Neuron (in vitro differentiated cells): ENCODE measurements around the gene ARHGAP22.
"Not testable (repeated sequence)": the region's sequence is repeated elsewhere in the genome, so short reads cannot be mapped to it uniquely, and the experiment has no call there.

Source experiments
- H2AFZ ChIP-seq: one replicate; pipeline ENCODE4 v1.6.1; 2013; ENCODE audit warnings: low read depth, mild to moderate bottlenecking, inconsistent platforms, low read length, moderate library complexity
- H3K27me3 ChIP-seq: one replicate; pipeline ENCODE4 v1.6.1; 2013; ENCODE audit warnings: low read length; ENCODE audit not compliant: insufficient read depth
- H3K36me3 ChIP-seq: one replicate; pipeline ENCODE4 v1.6.1; 2013; ENCODE audit warnings: low read length; ENCODE audit not compliant: insufficient read depth
- H3K4me1 ChIP-seq: one replicate; pipeline ENCODE4 v1.6.1; 2013; ENCODE audit warnings: low read length; ENCODE audit not compliant: insufficient read depth
- H3K4me3 ChIP-seq: 2 replicates; pipeline ENCODE4 v1.5.1; 2013; ENCODE audit warnings: mild to moderate bottlenecking, low read length, moderate library complexity
- H3K9me3 ChIP-seq: one replicate; pipeline ENCODE4 v1.6.1; 2013; ENCODE audit warnings: low read length

ARHGAP22 gene, protein sequence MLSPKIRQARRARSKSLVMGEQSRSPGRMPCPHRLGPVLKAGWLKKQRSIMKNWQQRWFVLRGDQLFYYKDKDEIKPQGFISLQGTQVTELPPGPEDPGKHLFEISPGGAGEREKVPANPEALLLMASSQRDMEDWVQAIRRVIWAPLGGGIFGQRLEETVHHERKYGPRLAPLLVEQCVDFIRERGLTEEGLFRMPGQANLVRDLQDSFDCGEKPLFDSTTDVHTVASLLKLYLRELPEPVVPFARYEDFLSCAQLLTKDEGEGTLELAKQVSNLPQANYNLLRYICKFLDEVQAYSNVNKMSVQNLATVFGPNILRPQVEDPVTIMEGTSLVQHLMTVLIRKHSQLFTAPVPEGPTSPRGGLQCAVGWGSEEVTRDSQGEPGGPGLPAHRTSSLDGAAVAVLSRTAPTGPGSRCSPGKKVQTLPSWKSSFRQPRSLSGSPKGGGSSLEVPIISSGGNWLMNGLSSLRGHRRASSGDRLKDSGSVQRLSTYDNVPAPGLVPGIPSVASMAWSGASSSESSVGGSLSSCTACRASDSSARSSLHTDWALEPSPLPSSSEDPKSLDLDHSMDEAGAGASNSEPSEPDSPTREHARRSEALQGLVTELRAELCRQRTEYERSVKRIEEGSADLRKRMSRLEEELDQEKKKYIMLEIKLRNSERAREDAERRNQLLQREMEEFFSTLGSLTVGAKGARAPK

DNA sequence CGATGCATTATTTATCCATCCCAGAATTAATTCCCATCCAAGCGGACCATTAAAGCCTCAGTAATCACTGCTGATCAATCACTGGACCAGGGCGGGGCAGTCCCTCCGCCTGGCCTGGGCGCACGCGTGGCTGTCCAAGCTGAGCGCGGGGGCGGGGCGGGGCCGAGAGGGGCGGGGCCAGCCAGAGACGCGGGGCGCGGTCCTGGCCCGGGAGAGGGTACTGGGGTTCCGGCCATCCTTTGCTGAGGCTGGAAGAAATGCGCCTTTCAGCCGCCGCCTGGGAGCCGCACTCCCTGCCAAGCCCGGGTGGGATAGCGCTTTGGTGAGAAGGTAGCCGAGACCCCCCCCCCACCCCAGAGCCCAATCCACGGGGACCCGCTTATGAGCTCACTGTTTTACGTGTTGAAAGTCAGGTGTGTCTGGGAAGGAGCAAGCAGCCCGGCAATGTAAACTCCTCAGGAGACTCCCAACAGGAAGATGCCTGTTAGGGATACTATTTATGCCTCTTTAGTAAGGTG lies at the start of gene ARHGAP22:
Gene ARHGAP22 (minus strand): TSS at position 83 of the 518 bp plus-strand sequence. CDS start 277 bp downstream, outside the sequence.
- Histone ChIP-seq H3K4me1 (no peaks in the 10 kb centered on the region), H2AFZ (no peak within 1 kb of the TSS), H3K4me3 (no peak within 1 kb of the TSS), H3K36me3 (no peaks in the 10 kb centered on the region), H3K9me3 (no peaks in the 10 kb centered on the region), H3K27me3 (peaks cover 19% of the 10 kb centered on the region)

DNA sequence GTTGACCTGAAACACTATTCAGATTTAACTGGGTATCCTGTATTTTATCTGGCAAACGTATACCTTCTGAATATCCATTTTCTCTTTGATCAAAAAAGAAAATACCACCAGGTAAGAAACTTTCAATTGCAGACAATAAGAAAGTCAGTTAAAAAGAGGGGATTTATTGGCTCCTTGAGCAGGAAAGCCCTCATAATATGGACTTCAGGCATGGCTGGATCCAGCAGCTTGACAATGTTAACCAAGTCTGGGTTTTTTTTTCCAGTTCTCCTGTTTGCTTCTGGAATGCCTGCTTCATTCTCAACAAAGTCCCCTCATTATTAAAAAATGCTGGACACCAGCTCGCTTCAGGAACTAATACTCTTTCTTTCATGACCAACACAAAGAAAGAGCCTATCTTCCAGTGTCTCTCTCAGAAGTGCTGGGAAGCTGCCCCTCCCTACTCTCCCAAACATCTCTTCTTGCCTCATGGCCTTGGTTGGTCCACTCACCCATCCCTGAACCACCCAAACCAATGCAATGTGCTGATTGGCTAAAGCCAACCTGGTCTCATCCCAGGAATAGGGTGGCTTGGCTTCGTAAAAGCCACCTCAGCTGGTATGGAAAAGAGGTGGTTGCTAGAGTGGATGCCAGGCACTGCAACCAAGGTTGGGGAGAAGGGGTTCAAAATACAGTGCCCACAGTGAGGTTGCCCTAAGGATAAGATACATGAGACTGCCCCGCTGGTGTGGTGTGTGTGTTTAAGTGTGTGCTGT lies 49.2 kb upstream of the ARHGAP22 start:
- H3K9me3 ChIP-seq, result no peaks in the 10 kb centered on the region
- H3K4me3 ChIP-seq, result no peak overlapping the region
- H3K27me3 ChIP-seq, result no peaks in the 10 kb centered on the region
- H3K4me1 ChIP-seq, result peaks cover 2% of the 10 kb centered on the region
- H2AFZ ChIP-seq, result no peak overlapping the region
- no peaks in the 10 kb centered on the region for H3K36me3 ChIP-seq

- H2AFZ ChIP-seq, result no peak overlapping the region
- H3K9me3 ChIP-seq, result no peaks in the 10 kb centered on the region
- no peaks in the 10 kb centered on the region for H3K27me3 ChIP-seq
- H3K4me1 ChIP-seq, result peaks cover 2% of the 10 kb centered on the region
- H3K4me3 ChIP-seq, result no peak overlapping the region
- no peaks in the 10 kb centered on the region for H3K36me3 ChIP-seq
Observed at GRCh38 chr10:48653347-48653746, 48.5 kb upstream of the ARHGAP22 start.

- Histone ChIP-seq H3K27me3 (no peaks in the 10 kb centered on the region), H3K4me3 (no peak overlapping the region), H3K36me3 (no peaks in the 10 kb centered on the region), H3K9me3 (no peaks in the 10 kb centered on the region), H2AFZ (no peak overlapping the region), H3K4me1 (peaks cover 2% of the 10 kb centered on the region)
Observed at GRCh38 chr10:48652344-48652743, 47.5 kb upstream of the ARHGAP22 start.

- H3K4me3 ChIP-seq, result no peak overlapping the region
- H3K27me3 ChIP-seq, result no peaks in the 10 kb centered on the region
- no peaks in the 10 kb centered on the region for H3K9me3 ChIP-seq
Observed at GRCh38 chr10:48651839-48652238, 47.0 kb upstream of the ARHGAP22 start.

DNA sequence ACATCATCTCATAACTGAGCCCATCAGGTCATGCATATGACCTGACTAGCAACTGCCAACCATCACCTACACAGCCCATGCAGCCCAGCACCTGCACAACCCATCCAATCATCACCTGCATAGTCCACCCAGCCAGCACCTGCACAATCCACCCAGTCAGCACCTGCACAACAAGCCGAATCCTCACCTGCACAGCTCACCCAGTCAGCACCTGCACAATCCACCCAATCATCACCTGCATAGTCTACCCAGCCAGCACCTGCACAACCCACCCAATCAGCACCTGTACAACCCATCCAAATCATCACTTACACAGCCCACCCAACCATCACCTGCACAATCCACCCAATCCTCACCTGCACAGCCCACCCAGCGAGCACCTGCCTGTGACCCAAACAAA lies 46.4 kb upstream of the ARHGAP22 start:
- Histone ChIP-seq H3K27me3 (no peaks in the 10 kb centered on the region), H3K4me1 (no peaks in the 10 kb centered on the region), H2AFZ (no peak overlapping the region), H3K36me3 (no peaks in the 10 kb centered on the region), H3K9me3 (no peaks in the 10 kb centered on the region), H3K4me3 (no peak overlapping the region)

More at GRCh38 chr10:48651839-48652238, 47.0 kb upstream of the ARHGAP22 start:
- Histone ChIP-seq H2AFZ (no peak overlapping the region), H3K36me3 (no peaks in the 10 kb centered on the region), H3K4me1 (peaks cover 2% of the 10 kb centered on the region)

GRCh38 chr10:48649349-48649944 lies 44.6 kb upstream of the ARHGAP22 start:
- Histone ChIP-seq H3K36me3 (no peaks in the 10 kb centered on the region), H2AFZ (no peak overlapping the region), H3K27me3 (no peaks in the 10 kb centered on the region), H3K4me3 (no peak overlapping the region), H3K9me3 (no peaks in the 10 kb centered on the region), H3K4me1 (no peaks in the 10 kb centered on the region)

GRCh38 chr10:48648172-48648942 lies 43.5 kb upstream of the ARHGAP22 start:
- Histone ChIP-seq H3K4me1 (no peaks in the 10 kb centered on the region), H3K36me3 (no peaks in the 10 kb centered on the region), H3K9me3 (no peaks in the 10 kb centered on the region), H3K27me3 (no peaks in the 10 kb centered on the region), H3K4me3 (no peak overlapping the region), H2AFZ (no peak overlapping the region)

DNA sequence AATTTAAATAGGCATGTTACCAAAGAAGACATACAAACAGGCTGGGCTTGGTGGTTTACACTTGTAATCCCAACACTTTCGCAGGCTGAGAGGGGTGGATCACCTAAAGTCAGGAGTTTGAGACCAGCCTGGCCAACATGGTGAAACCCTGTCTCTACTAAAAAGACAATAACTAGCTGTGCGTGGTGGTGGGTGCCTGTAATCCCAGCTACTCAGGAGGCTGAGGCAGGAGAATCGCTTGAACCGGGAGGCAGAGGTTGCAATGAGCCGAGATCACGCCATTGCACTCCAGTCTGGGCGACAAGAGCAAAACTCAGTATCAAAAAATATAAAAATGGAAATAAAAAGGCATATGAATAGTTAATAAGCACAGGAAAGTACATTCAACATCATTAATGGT lies 42.2 kb upstream of the ARHGAP22 start:
- not testable (repeated sequence) for H3K4me3 ChIP-seq, H3K27me3 ChIP-seq, H3K36me3 ChIP-seq, H3K4me1 ChIP-seq, H3K9me3 ChIP-seq, H2AFZ ChIP-seq

DNA sequence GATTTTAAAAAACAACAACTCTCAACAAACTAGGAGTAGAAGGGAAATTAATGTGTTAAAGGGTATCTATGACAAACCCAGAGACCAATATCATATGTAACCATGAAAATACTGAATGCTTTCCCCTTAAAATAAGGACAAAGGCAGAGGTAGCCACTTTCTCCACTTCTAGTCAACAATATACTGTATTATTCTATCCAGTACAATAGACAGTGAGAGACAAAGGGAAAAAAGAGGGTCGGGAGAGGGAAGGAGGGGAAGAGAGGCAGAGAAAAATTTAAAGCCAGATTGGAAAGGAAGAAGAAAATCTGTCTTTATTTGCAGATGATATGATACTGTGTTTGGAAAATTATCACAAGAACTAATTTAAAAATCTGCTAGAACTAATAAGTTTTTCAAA lies 40.7 kb upstream of the ARHGAP22 start:
- Histone ChIP-seq H3K27me3 (no peaks in the 10 kb centered on the region), H3K4me3 (no peak overlapping the region), H3K4me1 (no peaks in the 10 kb centered on the region), H3K9me3 (no peaks in the 10 kb centered on the region), H2AFZ (no peak overlapping the region), H3K36me3 (no peaks in the 10 kb centered on the region)

- H3K36me3 ChIP-seq, H3K4me3 ChIP-seq, H3K4me1 ChIP-seq, H2AFZ ChIP-seq, H3K27me3 ChIP-seq, H3K9me3 ChIP-seq: not testable (repeated sequence)
Observed at GRCh38 chr10:48641099-48641690, 36.3 kb upstream of the ARHGAP22 start.

- no peaks in the 10 kb centered on the region for H3K27me3 ChIP-seq
- no peaks in the 10 kb centered on the region for H3K4me1 ChIP-seq
- H3K36me3 ChIP-seq, result no peaks in the 10 kb centered on the region
- no peak overlapping the region for H3K4me3 ChIP-seq
- no peaks in the 10 kb centered on the region for H3K9me3 ChIP-seq
- H2AFZ ChIP-seq, result no peak overlapping the region
Observed at GRCh38 chr10:48640326-48640725, 35.5 kb upstream of the ARHGAP22 start.
